Ishikawa (cell line): ENCODE results near the gene EMCN.

Experiments
- CEBPB ChIP-seq: IDR thresholded peaks from 2 replicates; pipeline ENCODE4 v1.6.1; 2012
- CREB1 ChIP-seq: IDR thresholded peaks from 2 replicates; pipeline ENCODE4 v1.6.1; 2012; ENCODE audit warnings: low read depth
- EGR1 ChIP-seq: IDR thresholded peaks from 2 replicates; pipeline ENCODE4 v1.6.1; 2012
- EP300 ChIP-seq: IDR thresholded peaks from 2 replicates; pipeline ENCODE4 v1.6.1; 2012; ENCODE audit warnings: borderline replicate concordance
- FOXM1 ChIP-seq: IDR thresholded peaks from 2 replicates; pipeline ENCODE4 v1.6.1; 2012; ENCODE audit warnings: low read depth, borderline replicate concordance
- MAX ChIP-seq: IDR thresholded peaks from 2 replicates; pipeline ENCODE4 v1.6.1; 2012
- NFIC ChIP-seq: IDR thresholded peaks from 2 replicates; pipeline ENCODE4 v1.6.1; 2012
- RAD21 ChIP-seq: IDR thresholded peaks from 2 replicates; pipeline ENCODE4 v1.6.1; 2012; ENCODE audit warnings: low read depth
- REST ChIP-seq: IDR thresholded peaks from 2 replicates; pipeline ENCODE4 v1.6.1; 2012; ENCODE audit warnings: low read depth, mild to moderate bottlenecking
- TAF1 ChIP-seq: IDR thresholded peaks from 2 replicates; pipeline ENCODE4 v1.6.1; 2012; ENCODE audit warnings: low read depth, mild to moderate bottlenecking
- TCF12 ChIP-seq: IDR thresholded peaks from 2 replicates; pipeline ENCODE4 v1.6.1; 2012; ENCODE audit warnings: low read depth
- TEAD4 ChIP-seq: IDR thresholded peaks from 2 replicates; pipeline ENCODE4 v1.6.1; 2012
- USF1 ChIP-seq: IDR thresholded peaks from 2 replicates; pipeline ENCODE4 v1.6.1; 2012
- YY1 ChIP-seq: IDR thresholded peaks from 2 replicates; pipeline ENCODE4 v1.6.1; 2012; ENCODE audit warnings: low read depth
- ZBTB7A ChIP-seq: IDR thresholded peaks from 2 replicates; pipeline ENCODE4 v1.6.1; 2012; ENCODE audit warnings: low read depth

Gene EMCN

GRCh38 chr4:100497791-100498190 is 20.0 kb downstream of the EMCN start:
- TF ChIP-seq RAD21 = no peak
- no peak for TF ChIP-seq NFIC
- TF ChIP-seq ZBTB7A = no peak
- no peak for TF ChIP-seq REST
- TF ChIP-seq TAF1 = no peak
- TF ChIP-seq FOXM1 = no peak
- TF ChIP-seq MAX = no peak
- TF ChIP-seq YY1 = no peak
- TF ChIP-seq TCF12 = no peak

GRCh38 chr4:100495074-100495473 is 22.7 kb downstream of the EMCN start:
- TF ChIP-seq TCF12 (no peak), YY1 (no peak), FOXM1 (no peak), EP300 (no peak), CEBPB (no peak), EGR1 (no peak), CREB1 (no peak), TEAD4 (no peak), RAD21 (no peak), REST (no peak), NFIC (no peak), MAX (no peak)

- TF ChIP-seq YY1 = no peak
- no peak for TF ChIP-seq CEBPB
- TF ChIP-seq TEAD4 = no peak
These were observed 23.7 kb downstream of the EMCN start for GRCh38 chr4:100494166-100494565.

GRCh38 chr4:100493756-100494155 is 24.1 kb downstream of the EMCN start:
- no peak for TF ChIP-seq REST
- no peak for TF ChIP-seq TAF1
- no peak for TF ChIP-seq RAD21
- no peak for TF ChIP-seq TEAD4
- TF ChIP-seq NFIC = no peak
- TF ChIP-seq USF1 = no peak
- no peak for TF ChIP-seq EGR1
- TF ChIP-seq YY1 = no peak
- no peak for TF ChIP-seq EP300
- TF ChIP-seq CEBPB = no peak
- no peak for TF ChIP-seq CREB1
- TF ChIP-seq MAX = no peak
- TF ChIP-seq FOXM1 = no peak
- TF ChIP-seq ZBTB7A = no peak
- TF ChIP-seq TCF12 = no peak

GRCh38 chr4:100492129-100492528 is 25.7 kb downstream of the EMCN start:
- TF ChIP-seq EGR1 (no peak), RAD21 (no peak), ZBTB7A (no peak), TEAD4 (no peak), REST (no peak), YY1 (no peak), EP300 (no peak), NFIC (no peak), TAF1 (no peak), USF1 (no peak)
